HG02870 (cell line): Measurements from ENCODE around the gene TCF4.
A peak's percentile ranks its signal among the peaks of the same experiment; 100 is the strongest.

Experiments
- ATAC-seq: cut with Tn5 transposase; IDR thresholded peaks from one replicate; pipeline ENCODE4 v1.9.1; 2021; ENCODE audit warnings: mild to moderate bottlenecking, moderate library complexity; ENCODE audit not compliant: unreplicated experiment

TCF4 gene

DNA sequence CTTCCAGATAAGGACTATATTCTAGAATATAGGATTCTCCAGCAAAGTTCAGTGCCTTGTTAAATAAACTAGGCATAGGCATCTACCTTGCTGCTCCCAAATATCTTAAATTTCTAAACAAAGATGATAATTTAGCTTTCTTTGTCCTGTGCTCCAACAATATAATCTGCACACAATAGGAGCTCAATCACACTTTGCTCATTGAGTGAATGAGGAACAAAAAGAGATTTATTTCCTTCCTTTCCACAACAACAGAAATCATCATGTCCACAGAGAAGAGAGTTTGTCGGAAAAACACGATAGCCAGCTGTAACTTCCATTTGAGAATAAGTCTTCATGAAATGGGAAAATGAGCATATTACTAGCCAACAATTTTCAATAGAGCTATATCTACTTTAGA, 256.7 kb downstream of the TCF4 start:
- ATAC-seq, result no peak

DNA sequence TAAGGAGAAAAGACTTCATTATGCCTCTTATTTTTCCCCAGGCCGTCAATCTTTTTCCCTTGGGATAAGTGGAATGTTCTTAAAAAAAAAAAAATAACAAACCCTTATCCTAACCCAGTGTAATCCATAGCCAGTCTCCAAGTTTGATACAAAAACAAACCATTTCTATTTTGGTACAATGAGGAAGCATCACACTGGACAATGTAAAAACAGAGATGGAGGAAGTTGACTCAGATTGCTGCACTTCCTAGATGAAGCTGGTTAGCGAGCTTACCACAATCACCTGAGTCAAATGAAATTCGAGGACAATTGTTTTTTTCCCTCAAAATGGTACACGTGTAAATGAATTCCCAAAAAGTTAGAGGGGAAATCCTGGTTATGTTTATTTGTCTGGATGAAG, 259.7 kb downstream of the TCF4 start:
- ATAC-seq, result no peak

DNA sequence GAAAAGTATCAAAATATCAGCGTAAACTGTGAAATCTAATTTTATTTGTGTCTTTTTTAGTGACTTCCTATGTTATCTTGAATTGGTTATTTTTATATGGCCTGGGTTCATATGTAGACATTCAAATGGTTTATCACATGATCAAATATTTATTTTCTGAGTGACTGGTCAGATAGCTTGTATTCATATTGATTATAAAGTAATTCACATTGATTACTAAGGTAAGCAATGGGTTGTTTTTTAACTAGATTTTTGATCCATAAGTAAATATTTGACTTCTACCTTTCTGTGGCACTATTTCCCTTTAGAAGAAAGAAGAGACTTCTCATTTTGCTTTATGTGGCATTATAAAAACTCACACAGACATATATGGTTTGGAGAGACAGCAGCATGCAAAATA, 260.5 kb downstream of the TCF4 start:
- ATAC-seq, result no peak

DNA sequence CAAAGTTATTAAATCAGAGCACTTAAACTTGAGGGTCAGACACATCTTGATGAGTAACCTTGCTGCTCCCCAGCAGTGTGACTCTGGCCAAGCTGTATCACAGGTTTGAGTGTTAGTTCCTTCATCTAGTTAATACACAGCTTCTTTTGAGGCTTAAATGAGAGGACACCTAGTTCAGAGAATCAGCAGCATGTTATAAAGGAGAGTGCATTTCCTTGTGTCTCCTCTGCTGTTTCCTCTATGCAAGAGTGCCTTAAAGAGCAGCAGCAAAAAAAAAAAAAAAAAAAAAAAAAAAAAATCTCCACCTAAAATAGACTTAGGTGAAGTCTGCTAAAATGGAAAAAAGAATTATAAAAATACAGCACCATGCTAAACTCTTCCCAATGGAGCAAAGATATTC, 261.9 kb downstream of the TCF4 start:
- no peak for ATAC-seq

DNA sequence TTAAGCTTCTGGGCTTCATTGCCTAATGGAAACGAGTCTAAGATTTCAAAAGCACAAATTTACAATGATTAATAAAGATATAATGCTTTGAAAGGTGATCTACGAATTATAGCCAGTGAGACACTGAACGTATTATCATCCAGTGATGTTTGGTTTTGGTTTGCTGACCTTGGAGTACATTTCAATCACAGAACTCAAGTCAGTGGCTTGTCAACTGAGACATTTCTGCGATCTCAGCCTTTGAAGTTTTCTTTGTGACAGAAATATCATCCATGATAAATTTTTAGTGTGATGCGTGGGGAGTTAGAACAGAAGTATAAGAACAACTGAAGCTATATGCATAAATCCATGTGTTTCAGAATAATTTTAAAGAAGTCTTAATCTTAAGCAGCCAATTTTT, 263.8 kb downstream of the TCF4 start:
- no peak for ATAC-seq

DNA sequence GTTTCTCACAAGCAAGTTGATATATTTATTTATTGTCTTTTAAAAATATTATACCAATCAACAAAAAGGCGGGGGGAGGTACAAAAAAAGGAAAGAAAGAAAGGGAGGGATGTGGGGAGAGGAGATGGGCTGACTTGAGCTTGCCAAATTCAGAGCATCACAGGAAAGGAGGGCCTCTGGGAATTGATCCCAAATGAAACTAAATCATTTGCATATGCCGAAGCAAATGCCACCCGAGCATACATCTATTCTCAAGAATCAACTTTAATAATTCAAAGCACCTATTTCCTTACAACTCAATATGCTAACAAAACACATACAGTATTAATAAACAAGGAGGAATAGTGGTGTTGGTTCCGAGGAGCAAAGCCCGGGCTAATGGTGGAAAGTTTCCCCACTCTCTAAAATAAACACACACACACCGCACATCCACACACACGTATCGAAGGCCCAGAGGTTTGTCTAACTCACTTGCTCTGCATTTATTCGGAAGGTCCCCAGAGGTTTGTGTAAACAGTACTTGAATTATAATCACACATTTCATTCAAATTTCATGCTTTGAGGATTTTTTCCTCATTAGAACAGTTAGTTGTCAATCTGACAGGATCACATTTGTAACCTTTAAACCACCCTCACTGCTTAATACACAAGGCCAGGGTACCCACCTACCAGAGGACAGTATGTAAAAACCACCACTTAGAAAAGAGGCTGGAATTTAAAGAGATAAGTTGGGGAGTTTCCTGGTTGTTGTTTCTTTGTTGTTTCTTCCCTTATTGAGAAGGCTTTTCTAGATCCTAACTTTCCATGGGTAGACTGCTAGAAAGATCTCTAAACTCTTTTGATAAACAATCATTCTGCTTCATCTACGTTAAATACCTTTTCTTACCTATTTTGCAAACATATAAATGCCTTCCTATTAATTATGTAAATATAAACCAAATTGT, 264.7 kb downstream of the TCF4 start:
- ATAC-seq, result no peak

DNA sequence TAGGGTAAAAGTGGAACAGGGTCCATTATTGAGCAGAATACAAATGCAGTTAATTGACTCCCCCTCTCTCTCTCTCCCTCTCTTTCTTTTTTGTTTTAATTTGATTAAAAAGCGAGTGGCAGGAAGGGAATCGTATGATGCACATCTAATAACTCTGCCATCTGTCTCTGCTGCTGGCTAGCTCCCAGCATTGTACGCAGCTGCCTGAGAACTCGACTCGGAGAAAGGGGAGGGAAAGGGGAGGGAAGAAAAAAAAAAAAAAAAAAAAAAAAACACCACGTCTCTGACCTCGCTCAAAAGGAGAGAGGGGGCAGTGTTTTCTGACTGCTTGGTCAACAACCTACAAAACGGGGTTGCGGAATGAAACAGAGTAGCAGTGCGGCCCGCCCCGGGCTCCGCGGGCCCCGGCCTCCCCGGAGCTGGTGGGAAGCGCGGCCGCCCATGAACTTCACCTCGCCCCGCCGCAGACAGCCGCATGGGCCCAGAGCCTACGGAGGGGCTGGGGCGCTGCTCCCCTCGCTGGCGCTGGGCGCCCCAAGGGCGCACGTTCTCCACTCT, 265.7 kb downstream of the TCF4 start:
- peak; percentile 61 for ATAC-seq

DNA sequence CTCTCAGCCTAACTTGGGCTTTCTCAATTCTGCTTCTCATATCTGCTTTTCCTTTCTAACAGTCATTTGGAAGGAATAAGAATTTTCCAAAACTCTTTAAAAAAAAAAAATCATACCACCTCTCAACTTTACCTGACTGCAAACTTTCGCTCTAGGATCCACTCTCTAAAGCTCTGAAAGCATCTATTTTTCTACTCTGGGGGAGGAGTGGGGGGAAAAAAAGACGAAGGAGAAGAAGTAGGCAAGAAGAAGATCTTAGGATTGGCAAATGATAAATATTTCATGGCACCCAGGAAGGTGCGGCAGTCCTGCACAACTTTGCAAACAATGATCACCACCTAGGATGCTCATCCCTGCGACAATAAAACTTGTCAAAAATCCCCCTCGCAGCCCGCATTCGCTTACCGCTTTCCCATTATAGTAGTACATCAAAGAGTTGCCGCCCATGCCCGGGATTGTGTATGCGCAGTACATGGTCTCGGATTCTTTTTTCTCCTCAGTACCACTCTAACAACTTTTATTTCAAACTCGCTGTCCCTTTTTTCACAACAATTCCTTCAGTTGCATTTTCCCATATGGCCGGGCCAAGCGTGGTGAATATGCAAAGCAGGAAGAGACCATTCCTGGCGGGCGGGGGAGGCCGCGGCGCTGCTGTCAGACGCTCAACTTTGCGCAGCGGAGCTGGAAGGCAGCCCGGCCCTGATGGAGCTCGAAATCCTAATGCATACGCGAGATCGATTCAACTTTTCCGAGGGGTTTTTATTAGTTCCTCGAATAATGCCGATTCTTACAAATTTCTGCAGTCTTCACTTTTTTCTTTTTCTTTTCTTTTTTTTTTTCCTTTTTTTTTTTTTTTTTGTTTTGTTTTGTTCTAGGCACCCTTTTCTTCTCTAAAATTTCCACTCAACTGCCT, 266.5 kb downstream of the TCF4 start:
- ATAC-seq, result peak; percentile 60

DNA sequence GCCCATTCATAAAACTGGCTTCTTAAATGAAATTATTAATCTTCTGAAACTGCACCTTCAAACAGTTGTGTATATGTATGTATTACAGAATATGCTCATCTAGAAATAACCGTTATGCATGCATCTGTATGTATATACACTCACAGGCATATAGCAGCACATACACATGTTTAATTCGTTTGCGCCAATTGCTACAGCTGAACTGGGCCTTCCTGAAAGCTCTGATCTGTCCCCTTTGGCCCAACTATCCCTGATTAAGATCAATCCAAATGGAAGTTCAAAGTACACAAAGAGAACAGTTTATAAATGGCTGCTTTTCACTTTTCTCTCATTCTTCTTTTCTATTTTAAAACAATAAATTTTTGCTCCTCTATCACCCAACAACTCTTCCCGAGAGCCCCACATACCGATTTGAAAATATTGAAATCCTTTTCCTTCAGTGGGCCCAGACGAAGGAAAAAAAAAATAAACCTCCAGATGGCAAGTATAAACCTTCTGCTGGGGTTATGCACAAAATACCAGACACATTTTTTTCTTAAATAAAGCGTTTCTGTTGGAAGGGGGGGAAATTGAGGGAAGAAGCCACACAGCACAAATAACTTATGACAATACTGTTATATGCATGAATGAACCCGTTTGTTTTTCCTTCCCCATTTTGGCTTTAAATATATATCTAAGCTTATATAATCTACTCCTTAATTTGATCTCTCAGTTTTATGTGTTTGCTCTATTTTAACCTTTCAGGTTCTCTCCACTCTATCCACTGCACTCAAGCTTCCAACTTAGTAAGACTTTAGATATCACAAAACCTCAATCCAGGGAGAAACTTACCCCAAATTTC, 267.3 kb downstream of the TCF4 start:
- no peak for ATAC-seq

DNA sequence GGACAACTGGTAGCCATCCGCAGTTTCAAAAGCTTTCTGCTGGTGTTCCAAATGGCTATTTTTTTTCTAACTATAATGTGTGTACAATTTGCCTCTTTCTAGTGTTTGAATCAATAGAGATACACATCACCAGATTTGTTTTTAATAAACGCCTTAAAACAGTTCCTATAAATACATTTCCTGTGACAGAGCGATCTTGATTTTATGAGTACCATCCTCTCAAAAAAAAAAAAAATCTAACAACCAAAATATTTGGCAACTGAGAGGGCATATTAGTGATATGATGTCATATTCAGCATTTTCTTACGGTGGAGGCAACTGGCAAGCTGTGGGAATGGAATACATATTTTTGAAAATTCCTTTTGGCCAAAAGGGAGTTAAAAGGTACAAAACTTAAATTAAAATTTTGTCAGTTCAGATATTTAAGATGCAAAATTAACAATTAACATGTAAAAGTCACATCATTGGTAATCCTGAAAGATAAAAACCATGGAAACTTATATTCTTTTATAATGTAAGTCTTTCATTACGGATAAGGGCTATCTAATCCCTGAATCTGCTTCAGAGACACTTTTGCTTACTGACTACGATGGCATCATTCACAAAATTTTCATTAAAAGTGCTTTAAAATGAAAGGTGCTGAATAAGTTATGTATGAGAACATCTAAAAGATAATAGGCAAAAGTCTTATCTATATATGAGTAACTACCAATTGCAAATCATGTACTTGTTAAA, 268.4 kb downstream of the TCF4 start:
- ATAC-seq, result no peak

DNA sequence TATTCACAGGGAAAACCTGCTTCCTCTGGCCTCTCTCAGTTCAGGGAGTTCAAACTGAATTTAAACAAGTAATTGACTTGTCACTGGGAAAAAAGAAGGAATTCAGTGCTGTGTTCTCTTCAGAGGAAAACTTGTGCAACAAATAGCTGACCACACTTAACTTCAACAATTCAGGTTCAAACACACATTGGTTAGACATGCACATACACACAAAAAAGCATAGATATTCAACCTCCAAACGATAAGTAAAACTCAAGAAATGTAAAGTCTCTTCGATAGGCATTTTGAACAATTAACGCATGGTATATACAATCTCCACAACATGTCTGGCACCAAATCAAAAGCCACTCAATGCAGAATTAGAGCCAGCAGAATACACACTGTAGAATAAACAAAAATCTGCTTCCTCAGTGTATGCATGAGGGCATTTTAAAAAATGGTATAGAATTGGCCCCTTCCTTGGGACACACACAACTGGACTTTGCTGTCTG, 269.0 kb downstream of the TCF4 start:
- ATAC-seq, result no peak

DNA sequence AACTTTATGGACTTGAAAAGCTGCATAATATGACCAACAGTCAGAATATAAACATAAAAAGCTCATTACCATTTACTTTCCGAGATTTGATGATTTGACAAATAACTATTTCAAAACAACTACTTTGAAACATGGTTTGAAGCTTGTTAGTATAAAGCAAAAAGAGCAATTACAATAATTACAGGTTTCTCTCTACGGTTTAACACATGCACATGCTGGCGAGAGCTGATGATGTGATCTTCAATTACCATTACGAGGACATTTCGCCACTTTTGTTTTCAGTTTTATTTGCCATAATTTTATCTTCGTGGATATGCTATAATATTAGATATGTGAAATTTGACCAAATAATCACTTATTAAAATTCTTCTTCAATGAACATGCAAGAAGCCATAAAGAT, 270.1 kb downstream of the TCF4 start:
- no peak for ATAC-seq

DNA sequence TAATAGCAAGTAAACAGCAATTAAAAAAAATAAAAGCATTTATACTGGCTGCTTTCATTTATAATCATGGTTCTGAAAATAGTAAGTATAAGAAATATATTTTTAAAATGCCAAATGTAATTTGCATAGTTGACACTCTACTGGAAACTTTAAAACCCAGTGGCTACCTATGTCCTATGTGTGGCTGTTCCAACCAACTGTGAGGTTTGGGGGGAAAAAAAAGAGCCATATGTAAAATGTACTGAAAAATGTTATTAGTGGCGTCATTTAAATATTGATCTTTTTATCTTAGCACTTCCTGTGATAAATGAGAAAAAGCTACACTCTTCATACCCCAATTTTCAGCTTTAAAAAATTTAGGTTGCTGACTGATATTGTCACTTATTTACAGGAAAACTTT, 270.7 kb downstream of the TCF4 start:
- no peak for ATAC-seq

DNA sequence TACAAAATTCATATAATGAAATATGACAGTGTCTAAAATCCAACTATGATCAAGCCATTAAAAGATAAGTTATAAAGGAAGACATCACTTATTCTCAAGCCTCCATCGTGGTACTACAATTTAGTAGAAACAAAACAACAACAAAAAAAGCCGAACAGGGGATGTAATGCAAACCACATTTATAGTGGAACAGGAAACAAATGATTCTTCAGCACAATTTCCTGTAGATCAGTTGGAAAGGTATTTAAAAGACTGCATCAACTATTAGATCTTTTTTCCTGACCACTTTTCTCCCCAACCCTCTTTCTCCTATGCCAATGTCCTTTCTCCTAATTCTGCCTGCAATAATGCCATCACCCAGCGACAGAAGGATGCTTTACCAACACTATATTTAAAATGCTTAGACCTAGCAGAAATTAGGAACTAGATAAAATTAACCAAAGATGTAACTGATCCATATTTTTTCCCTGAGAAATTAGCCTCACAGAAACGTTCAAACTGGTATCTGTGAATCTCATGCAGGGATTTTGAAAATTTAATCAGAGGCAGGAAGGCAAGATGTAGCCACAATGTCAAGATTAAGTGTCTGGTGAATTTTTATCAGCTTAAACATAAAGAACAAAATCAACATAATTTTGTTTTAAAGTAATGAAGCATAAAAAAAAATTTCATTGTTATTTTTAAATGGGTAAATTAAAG, 271.4 kb downstream of the TCF4 start:
- ATAC-seq, result no peak

DNA sequence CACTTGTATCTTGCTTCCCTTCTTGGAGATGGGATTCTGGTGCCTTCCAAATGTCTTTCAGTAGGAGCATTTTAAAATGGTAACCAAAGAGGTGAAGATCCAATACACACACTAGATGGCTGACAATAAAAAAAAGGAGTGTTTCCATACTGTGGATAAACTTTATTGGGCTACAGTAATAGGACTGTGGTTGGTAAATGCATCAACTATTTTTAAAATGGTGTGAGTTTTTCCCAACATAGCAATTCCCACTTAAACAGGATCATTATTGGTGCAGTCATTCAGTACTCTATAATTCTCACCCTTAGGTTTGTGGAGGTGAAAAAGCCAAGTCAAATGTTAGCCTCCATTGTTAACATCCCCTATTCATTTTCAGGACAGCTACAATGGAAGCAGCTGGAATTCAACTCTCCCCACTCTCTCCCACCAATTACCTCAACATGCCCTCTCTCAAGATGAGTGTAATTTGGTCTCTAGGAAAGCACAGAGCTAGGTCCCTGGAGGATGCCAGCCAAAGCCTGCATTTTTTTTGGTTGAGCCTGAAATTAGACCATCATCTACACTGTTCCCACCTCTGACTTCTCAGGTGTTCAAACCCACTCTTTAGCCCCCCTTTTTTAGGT, 273.3 kb downstream of the TCF4 start:
- no peak for ATAC-seq

DNA sequence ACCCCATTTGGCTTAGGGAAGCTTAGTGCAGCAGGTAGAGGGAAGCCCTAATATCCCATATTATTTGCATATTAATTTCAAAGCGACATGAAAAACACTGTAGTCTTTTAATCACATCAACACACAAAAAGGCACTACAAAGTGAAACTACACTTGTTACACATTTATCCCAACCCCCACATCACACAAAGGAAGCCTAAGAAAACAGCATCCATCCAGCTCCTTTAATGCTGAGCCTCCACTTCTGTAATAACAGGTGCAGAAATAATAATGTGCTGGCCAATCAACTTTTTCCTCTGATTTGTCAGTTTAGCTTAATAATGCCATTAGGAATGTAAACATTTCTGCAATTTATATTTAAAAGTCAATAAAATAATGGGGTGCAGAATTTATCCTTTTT, 274.0 kb downstream of the TCF4 start:
- no peak for ATAC-seq

DNA sequence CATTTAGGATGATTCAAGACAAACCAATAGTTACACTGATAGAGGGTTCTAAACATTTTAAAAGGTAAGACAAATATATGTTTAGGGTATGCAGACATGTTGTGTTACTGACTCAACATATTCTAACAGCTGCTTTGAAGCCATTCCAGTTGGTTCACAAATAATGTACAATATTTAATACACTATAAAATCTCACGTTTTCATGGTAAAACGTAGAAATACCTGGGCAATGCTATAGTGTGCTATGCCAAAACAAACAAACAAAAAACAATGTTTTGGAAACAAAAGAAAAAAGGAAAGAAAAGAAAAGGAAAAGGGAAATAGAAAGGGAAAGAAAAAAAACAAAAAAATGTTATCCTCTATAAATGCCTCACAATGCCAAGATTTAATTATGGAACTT, 277.1 kb downstream of the TCF4 start:
- no peak for ATAC-seq

DNA sequence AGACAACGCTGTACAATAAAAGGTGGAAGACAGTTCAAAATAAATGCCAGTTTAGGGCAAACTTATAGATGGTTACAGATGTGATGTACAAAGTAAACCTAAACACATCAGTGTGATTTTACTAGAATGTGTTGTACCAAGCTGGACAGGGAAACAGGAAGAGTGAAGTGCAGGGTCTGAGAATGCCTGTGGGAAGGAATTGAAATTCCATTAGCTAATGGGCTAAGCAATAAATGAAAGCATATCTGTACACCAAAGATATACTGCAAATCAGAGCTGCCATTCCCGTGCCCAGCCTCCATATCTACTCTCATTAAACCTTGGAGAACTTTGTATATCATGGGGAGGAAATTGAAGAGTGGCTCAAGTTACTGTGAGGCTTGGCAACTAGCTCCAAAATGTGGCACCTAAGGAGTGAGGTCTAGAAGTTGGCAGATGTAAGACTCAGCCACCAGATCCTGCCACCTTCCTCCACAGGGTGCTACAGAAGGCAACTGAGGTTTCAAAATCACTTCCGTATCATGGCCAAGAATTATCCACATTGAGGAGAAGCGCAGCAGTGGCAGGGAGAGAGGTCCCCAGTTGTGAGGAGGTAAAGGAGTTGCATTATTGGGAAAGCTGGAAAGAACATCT, 277.8 kb downstream of the TCF4 start:
- no peak for ATAC-seq
